Mesothelial cell of epicardium (in vitro differentiated cells): ENCODE data around the gene GLP2R. TPM values are rescaled to one million over a fixed set of nuclear protein-coding genes. Genes with fewer than 3 reads are reported as not detected.

Experiments
- DNase-seq, 2 experiments: peaks; one replicate each; pipeline ENCODE4 v3.0.0; 2021; ENCODE audit warnings: low spot score in 2 of 2; ENCODE audit not compliant: unreplicated experiment in 2 of 2
- H3K27ac Mint-ChIP-seq: 2 replicates; pipeline ENCODE4 v1.8.0; 2021; ENCODE audit warnings: mixed read lengths
- H3K27me3 Mint-ChIP-seq: 2 replicates; pipeline ENCODE4 v1.8.0; 2021; ENCODE audit warnings: low read depth, mixed read lengths
- H3K36me3 Mint-ChIP-seq: 2 replicates; pipeline ENCODE4 v1.8.0; 2021; ENCODE audit warnings: mixed read lengths
- H3K4me1 Mint-ChIP-seq: 2 replicates; pipeline ENCODE4 v1.8.0; 2021; ENCODE audit warnings: mixed read lengths
- H3K4me3 Mint-ChIP-seq: 2 replicates; pipeline ENCODE4 v1.8.0; 2021; ENCODE audit warnings: mild to moderate bottlenecking, moderate library complexity, mixed read lengths
- H3K9me3 Mint-ChIP-seq: 2 replicates; pipeline ENCODE4 v1.8.0; 2021; ENCODE audit warnings: mixed read lengths
- CTCF ChIP-seq: fragments of 200-600 bp; sonication (generic); IDR thresholded peaks from one replicate; pipeline ENCODE4 v1.5.0; 2021; ENCODE audit warnings: antibody characterized with exemption; ENCODE audit not compliant: unreplicated experiment
- total RNA-seq: library from RNA; stranded (reverse); gene quantifications from 3 replicates; pipeline ENCODE4 v1.2.1, GENCODE V29; 2021

The GLP2R gene
- total RNA-seq, 1 donor from 2014 or later = 1.5 TPM

GRCh38 chr17:9860851-9861250, 35.1 kb downstream of the GLP2R start:
- no peak overlapping the region for H3K4me3 Mint-ChIP-seq
- DNase-seq = no peak
- peaks cover 35% of the 10 kb centered on the region for H3K9me3 Mint-ChIP-seq
- no peaks in the 10 kb centered on the region for H3K4me1 Mint-ChIP-seq
- H3K36me3 Mint-ChIP-seq = no peaks in the 10 kb centered on the region
- no peak overlapping the region for H3K27ac Mint-ChIP-seq
- peaks cover 17% of the 10 kb centered on the region for H3K27me3 Mint-ChIP-seq
- TF ChIP-seq CTCF = no peak

GRCh38 chr17:9862220-9862619, 36.5 kb downstream of the GLP2R start:
- no peak for DNase-seq
- Mint-ChIP-seq H3K27me3 (peaks cover 17% of the 10 kb centered on the region), H3K36me3 (no peaks in the 10 kb centered on the region), H3K27ac (no peak overlapping the region), H3K4me3 (no peak overlapping the region), H3K4me1 (no peaks in the 10 kb centered on the region), H3K9me3 (peaks cover 44% of the 10 kb centered on the region)
- TF ChIP-seq CTCF = no peak

- no peaks in the 10 kb centered on the region for H3K36me3 Mint-ChIP-seq
- no peak for DNase-seq
- H3K9me3 Mint-ChIP-seq = peaks cover 40% of the 10 kb centered on the region
- TF ChIP-seq CTCF = no peak
- H3K27ac Mint-ChIP-seq = no peak overlapping the region
- H3K27me3 Mint-ChIP-seq = peaks cover 15% of the 10 kb centered on the region
- no peak overlapping the region for H3K4me3 Mint-ChIP-seq
- no peaks in the 10 kb centered on the region for H3K4me1 Mint-ChIP-seq
These were observed 37.2 kb downstream of the GLP2R start for GRCh38 chr17:9862949-9863348.

- H3K9me3 Mint-ChIP-seq = peaks cover 27% of the 10 kb centered on the region
- H3K4me1 Mint-ChIP-seq = peaks cover 9% of the 10 kb centered on the region
- H3K36me3 Mint-ChIP-seq = no peaks in the 10 kb centered on the region
- TF ChIP-seq CTCF = no peak
- H3K27me3 Mint-ChIP-seq = peaks cover 15% of the 10 kb centered on the region
- DNase-seq = no peak
- no peak overlapping the region for H3K27ac Mint-ChIP-seq
- H3K4me3 Mint-ChIP-seq = no peak overlapping the region
These were observed 39.9 kb downstream of the GLP2R start for GRCh38 chr17:9865586-9865985.

GRCh38 chr17:9868552-9868951, 42.8 kb downstream of the GLP2R start:
- no peaks in the 10 kb centered on the region for H3K36me3 Mint-ChIP-seq
- TF ChIP-seq CTCF = no peak
- DNase-seq = no peak
- H3K9me3 Mint-ChIP-seq = peaks cover 22% of the 10 kb centered on the region
- H3K4me3 Mint-ChIP-seq = no peak overlapping the region
- peaks cover 10% of the 10 kb centered on the region for H3K27me3 Mint-ChIP-seq
- H3K4me1 Mint-ChIP-seq = peaks cover 9% of the 10 kb centered on the region
- no peak overlapping the region for H3K27ac Mint-ChIP-seq

GRCh38 chr17:9872852-9873251, 47.1 kb downstream of the GLP2R start:
- no peak for DNase-seq
- no peak for TF ChIP-seq CTCF
- Mint-ChIP-seq H3K27ac (no peak overlapping the region), H3K9me3 (no peaks in the 10 kb centered on the region), H3K27me3 (peaks cover 8% of the 10 kb centered on the region), H3K4me1 (peaks cover 11% of the 10 kb centered on the region), H3K36me3 (no peaks in the 10 kb centered on the region), H3K4me3 (no peak overlapping the region)
